Breast epithelium (tissue), 3 donors: Measurements from ENCODE around the gene MSX2.

Source experiments
- POLR2A ChIP-seq: fragments of 450-650 bp; IDR thresholded peaks from one replicate; pipeline ENCODE4 v1.6.1; 2016; ENCODE audit warnings: antibody characterized with exemption, mild to moderate bottlenecking, moderate library complexity
- POLR2AphosphoS5 ChIP-seq, 3 donors: sonication (generic); formaldehyde crosslinking; IDR thresholded peaks; one replicate each; pipeline ENCODE4 v1.6.1; 2017; ENCODE audit warnings: antibody characterized with exemption in 3 of 3
- TF ChIP-seq, protein P1 (sequence below), 3 donors: fragments of 450-650 bp; IDR thresholded peaks; one replicate each; pipeline ENCODE4 v1.5.1; 2016 to 2017; ENCODE audit warnings: antibody characterized with exemption in 3 of 3, mild to moderate bottlenecking in 3 of 3, moderate library complexity in 3 of 3

GRCh38 chr5:174737330-174737729 is 12.9 kb downstream of the MSX2 start:
- TF ChIP-seq, protein P1, sequence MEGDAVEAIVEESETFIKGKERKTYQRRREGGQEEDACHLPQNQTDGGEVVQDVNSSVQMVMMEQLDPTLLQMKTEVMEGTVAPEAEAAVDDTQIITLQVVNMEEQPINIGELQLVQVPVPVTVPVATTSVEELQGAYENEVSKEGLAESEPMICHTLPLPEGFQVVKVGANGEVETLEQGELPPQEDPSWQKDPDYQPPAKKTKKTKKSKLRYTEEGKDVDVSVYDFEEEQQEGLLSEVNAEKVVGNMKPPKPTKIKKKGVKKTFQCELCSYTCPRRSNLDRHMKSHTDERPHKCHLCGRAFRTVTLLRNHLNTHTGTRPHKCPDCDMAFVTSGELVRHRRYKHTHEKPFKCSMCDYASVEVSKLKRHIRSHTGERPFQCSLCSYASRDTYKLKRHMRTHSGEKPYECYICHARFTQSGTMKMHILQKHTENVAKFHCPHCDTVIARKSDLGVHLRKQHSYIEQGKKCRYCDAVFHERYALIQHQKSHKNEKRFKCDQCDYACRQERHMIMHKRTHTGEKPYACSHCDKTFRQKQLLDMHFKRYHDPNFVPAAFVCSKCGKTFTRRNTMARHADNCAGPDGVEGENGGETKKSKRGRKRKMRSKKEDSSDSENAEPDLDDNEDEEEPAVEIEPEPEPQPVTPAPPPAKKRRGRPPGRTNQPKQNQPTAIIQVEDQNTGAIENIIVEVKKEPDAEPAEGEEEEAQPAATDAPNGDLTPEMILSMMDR (IDR thresholded peaks at IDR 0.05) = no peak
- TF ChIP-seq POLR2A = no peak
- TF ChIP-seq POLR2AphosphoS5 (IDR thresholded peaks at IDR 0.05) = no peak
